GM18858 (cell line): ENCODE data around the gene GPR39.
"Not testable (repeated sequence)": the region's sequence is repeated elsewhere in the genome, so short reads cannot be mapped to it uniquely, and the experiment has no call there.

Experiments
- ATAC-seq: cut with Tn5 transposase; IDR thresholded peaks from one replicate; pipeline ENCODE4 v1.9.1; 2021; ENCODE audit not compliant: unreplicated experiment

GPR39 gene

DNA sequence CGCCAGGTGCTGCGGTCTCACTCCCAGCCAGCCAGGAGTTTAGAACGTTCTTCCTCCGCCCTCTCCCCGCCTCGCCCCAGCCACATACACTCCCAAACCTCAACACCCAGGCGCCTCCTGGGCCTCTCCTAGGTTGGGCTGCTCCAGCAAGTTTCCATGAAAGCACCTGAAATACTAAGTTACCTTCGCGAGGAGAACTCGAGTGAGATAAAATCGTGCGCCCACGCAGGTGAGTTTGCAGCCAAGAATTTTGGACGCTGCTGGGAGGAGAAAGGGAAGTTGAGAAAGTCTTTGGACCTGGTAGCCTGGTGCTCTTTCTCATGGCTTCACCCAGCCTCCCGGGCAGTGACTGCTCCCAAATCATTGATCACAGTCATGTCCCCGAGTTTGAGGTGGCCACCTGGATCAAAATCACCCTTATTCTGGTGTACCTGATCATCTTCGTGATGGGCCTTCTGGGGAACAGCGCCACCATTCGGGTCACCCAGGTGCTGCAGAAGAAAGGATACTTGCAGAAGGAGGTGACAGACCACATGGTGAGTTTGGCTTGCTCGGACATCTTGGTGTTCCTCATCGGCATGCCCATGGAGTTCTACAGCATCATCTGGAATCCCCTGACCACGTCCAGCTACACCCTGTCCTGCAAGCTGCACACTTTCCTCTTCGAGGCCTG, at the start of gene GPR39:
Gene GPR39, plus strand, starts transcription at position 83 of the 673 bp plus-strand sequence.
- ATAC-seq = no peak

DNA sequence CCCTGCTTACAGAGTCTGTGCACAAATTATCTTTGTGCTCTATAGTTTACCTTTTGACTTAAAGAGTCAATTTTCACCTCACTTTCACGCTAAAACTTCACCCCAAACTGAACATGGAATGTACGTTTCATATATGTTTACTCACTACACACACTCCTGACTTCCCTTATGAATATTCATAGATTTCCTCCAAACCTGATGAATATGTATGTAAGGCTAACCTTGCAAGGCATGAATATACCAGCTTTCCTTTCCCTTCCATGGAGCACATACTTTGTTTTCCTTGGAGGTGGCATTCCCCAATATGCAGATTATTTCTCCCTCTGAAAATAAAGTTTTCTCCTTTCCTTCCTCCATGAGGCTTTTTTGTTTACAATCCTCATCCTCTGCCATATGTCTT, 48.4 kb upstream of the GPR39 start:
- ATAC-seq = no peak

DNA sequence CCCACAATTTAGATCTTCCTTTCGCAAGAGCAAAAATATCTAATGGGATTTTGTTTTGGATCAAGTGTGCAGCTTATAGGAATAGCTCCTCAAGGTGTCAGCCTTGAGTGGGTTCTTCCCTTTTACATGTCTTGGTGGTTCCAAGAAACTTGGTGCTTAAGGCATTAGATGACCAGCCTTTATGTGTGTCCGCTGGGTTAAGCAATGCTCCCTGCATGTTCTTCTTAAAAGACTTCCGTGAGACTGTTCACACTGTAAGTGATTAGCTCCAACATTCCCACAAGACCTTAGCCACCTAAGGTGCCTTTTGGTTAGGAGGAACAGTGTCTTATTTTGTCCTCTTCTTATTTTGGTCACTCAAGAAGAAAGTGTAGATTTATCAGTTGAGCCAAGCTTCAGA, 44.3 kb upstream of the GPR39 start:
- ATAC-seq = no peak

- ATAC-seq = no peak
Measured at GRCh38 chr2:132373391-132374135, 43.0 kb upstream of the GPR39 start.

DNA sequence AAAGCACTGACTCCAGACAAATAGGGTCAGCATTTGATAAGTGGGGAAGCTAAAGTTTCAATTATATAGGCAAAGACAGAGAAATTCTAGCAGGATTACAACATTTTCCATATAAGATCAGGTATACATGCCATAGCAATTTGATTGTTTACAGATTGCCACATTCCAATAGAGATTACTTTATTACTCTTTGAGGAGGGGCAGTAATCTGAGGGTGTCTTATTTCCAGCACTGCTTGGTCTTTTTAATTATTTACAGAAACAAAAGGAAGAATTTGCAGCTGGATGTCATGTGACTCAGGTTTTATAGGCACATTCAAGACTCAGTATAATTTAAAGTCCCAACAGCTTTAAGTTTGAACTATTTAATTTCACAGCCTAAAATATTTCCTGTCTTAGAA, 42.5 kb upstream of the GPR39 start:
- no peak for ATAC-seq

GRCh38 chr2:132374551-132374950, 42.1 kb upstream of the GPR39 start:
- ATAC-seq = no peak

DNA sequence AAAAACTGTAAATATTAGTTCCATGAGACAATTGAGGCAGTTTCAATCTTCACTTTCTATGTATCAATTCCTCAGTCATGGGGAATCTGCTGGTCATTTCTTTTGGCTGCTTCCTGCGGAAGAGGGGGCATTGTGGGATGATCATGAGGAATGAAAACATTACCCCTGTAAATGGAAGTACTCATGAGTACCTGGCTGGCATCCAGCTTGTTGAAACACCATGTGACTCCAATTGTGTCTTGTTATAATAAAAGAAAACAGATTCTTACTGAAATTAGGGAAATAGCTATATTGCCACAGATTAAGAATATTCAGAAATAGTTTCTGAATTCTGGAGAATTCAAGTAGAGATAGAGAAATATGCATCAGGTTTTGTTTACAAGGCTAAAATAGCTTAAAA, 41.6 kb upstream of the GPR39 start:
- ATAC-seq = no peak

GRCh38 chr2:132381376-132381775, 35.2 kb upstream of the GPR39 start:
- ATAC-seq = no peak

DNA sequence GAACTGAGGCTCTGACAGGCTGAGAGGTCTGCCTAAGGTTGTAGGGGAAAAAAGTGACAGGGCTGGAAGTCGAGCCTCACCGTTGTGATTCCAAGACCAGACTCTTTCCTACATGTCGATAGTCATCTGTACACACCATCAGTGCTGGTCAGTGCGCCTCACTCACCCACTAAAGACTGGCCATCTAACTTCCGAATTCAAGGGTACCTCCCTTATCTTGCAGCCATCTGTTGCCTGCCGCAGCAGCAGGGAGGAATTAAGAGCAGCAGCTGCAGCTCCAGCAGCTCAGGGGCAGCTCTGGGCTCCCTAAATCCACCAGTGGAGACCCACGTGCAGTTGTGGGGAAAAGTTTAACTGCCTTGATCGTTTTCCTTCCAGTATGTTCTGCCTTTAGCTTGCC, 32.6 kb upstream of the GPR39 start:
- ATAC-seq = no peak

GRCh38 chr2:132384491-132385151, 32.0 kb upstream of the GPR39 start:
- no peak for ATAC-seq

- ATAC-seq = no peak
Measured at GRCh38 chr2:132387126-132387525, 29.5 kb upstream of the GPR39 start.

GRCh38 chr2:132390076-132390475, 26.5 kb upstream of the GPR39 start:
- no peak for ATAC-seq

GRCh38 chr2:132391378-132391777, 25.2 kb upstream of the GPR39 start:
- ATAC-seq = no peak

GRCh38 chr2:132392221-132392620, 24.4 kb upstream of the GPR39 start:
- ATAC-seq = no peak

DNA sequence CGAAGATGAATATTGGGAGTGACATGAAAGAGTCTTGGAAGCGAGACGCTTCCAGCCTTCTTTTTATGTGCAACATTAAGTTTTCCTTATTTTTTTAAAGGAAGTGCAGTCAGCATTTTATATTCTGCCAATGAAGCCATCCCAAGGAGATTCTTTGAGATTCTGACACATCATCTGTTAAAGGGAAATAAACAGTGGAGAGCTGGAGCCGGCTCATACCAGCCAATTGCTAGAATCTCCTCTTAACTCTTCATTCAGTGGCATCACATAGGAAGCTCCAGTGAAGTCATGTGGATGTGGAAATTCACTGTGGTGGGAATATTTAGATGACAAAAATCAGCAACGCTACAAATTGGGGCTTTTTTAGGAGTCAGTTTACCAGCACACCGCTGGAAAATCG, 23.7 kb upstream of the GPR39 start:
- no peak for ATAC-seq

- not testable (repeated sequence) for ATAC-seq
Measured at GRCh38 chr2:132397042-132397441, 19.6 kb upstream of the GPR39 start.

DNA sequence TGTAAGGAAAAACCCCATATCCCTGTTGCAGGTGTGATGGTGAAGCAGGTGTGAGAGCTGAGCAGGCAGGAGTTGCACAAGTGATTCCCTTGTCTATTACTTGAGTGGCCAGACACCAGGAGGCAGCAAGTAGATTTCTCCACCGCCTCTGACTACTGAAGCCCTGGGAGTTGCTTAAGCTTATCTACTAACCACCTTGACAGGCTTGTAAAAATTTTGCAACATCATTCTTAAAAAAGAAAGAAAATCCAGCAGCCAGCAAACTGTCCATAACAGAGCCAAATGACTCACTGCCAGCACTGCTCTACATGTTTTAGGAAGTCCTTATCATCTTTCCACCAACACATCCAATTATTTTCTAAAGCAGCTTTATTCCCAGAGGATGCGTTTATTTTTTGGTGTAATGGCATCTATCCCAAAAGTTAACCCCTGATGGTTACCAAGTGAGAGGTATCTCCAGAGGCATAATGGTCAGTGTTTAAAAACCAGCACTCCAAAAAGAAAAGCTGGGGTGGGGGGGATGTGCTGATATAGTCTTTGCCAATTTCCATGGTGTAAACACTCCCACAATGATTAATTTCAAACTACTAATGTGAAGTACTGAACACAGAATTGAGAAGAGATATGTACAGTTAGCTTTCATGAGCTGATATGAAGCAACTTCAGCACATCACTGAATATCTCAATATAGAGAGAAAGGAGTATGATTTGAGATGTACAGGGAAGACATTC, 16.3 kb upstream of the GPR39 start:
- ATAC-seq = no peak

- ATAC-seq = no peak
Measured at GRCh38 chr2:132400901-132401240, 15.7 kb upstream of the GPR39 start.

DNA sequence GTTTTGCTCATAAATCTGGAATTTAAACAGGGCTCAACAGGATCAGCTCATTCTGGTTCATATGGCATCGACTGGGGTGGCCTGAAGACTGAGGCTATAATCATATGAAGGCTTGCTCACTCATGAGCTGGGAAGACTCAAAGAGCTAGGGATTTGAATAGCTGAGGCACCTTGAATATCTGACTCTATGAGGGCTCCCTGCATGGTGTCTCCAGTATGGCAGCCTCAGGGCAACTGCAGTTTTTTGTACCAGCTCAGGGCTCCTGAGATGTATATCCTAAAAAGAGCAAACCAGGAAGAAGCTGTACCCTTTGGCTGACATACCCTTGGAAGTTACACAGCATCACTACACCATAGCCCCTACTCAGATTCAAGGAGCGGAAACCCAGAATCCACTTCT, 15.3 kb upstream of the GPR39 start:
- no peak for ATAC-seq

DNA sequence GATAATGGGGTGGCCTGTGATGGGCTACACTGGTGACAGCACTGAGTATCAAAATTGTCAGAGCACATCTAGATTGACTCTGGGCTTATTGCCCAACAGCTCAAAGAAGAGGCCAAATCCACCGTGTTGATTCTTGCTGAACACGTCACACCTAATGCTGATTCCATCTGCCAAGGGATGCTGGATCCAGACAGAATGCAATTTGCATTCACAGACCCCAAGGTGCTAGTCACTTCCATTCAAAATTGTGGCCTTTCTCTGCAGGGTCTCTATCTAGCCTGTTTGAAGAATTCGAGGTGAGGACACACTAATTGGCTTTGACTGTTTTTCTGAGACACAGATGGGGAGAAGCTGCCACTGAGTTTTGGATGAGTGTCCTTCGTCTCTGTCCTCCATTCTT, 13.5 kb upstream of the GPR39 start:
- no peak for ATAC-seq

- ATAC-seq = no peak
Measured at GRCh38 chr2:132404056-132404455, 12.5 kb upstream of the GPR39 start.

DNA sequence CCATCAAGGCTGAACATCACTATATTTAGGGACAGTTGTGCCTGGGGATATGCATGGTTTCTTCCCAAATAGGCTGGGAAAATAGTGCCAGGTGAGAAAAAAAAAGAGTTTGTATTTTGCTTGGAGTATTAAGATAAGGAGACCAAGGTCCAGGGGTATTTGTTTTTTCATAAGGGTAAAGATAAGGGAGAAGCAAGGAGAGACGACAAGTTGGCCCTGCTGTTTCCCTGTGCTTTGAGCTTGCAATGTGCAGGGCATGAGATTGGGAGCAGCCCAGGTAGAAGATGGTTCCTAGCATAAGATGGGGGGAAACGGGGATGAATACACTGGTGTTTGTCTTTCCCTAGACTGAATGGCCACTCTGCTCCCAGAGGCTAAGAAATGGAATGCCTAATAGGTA, 8.8 kb upstream of the GPR39 start:
- ATAC-seq = no peak
